ENCODE data around the gene CHMP6. TPM values are rescaled to one million over a fixed set of nuclear protein-coding genes. Genes with fewer than 3 reads are reported as not detected.
A peak's percentile ranks its signal among the peaks of the same experiment; 100 is the strongest.

CHMP6 gene
- total RNA-seq, 4 donors from 2014 or later, result 13.5 to 23.2 (median 16.8) TPM

DNA sequence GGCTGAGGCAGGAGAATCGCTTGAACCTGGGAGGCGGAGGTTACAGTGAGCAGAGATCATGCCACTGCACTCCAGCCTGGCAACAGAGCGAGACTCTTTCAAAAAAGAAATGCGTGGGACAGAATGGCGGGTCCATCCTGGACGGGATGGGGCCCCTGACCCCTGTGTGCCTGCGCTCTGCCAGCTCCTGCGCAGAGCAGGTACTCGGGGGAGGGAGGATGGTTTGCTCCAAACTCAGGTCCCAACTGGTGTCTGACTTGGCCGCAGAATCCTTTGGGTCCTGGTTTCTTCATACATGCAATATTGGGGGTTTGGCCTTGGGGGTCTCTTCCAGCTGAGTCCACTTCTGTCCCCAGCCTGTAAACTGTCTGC is 10.4 kb downstream of the CHMP6 start:
- DNase-seq (ENCODE audit: low spot score) (no peak), ATAC-seq (ENCODE audit: low FRiP score) (no peak)
- TF ChIP-seq, protein P1, sequence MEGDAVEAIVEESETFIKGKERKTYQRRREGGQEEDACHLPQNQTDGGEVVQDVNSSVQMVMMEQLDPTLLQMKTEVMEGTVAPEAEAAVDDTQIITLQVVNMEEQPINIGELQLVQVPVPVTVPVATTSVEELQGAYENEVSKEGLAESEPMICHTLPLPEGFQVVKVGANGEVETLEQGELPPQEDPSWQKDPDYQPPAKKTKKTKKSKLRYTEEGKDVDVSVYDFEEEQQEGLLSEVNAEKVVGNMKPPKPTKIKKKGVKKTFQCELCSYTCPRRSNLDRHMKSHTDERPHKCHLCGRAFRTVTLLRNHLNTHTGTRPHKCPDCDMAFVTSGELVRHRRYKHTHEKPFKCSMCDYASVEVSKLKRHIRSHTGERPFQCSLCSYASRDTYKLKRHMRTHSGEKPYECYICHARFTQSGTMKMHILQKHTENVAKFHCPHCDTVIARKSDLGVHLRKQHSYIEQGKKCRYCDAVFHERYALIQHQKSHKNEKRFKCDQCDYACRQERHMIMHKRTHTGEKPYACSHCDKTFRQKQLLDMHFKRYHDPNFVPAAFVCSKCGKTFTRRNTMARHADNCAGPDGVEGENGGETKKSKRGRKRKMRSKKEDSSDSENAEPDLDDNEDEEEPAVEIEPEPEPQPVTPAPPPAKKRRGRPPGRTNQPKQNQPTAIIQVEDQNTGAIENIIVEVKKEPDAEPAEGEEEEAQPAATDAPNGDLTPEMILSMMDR (IDR thresholded peaks at IDR 0.05), result no peak

DNA sequence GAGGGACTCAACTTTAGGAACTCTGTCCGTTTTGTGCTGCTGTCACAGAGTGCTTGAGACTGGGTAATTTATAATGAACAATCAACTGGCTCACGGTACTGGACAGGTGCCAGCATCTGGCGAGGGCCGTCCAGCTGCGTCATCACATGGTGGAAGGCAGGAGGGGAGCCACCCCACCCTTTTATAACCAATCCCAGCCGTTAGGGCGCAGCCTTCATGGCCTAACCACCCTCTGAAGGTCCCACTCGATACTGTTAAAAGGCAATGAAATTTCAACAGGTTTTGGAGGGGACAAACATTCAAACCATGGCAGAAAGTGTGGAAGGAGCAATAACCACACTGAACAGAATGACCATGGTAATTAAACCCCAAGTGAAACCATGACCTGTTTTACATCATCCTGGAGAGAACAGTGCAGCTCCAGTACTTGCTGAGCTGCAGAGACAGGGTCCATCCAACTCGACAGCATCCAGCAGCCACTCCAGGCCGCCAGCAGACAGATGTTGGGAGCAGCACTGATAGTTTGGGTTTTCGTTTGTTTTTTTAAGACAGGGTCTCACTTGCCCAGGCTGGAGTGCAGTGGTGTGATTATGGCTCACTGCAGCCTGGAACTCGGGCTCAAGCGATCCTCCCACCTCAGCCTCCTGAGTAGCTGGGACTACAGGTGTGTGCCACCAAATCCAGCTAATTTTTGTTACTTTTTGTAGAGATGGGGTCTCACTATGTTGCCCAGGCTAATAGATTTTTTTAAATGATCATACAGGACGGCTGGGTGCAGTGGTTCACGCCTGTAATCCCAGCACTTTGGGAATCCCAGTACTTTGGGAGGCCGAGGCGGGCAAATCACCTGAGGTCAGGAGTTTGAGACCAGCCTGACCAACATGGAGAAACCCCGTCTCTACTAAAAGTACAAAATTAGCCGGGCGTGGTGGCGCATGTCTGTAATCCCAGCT is 11.0 kb downstream of the CHMP6 start:
- ATAC-seq (ENCODE audit: low FRiP score), result peak; percentile 32
- peak; percentile 48 for DNase-seq (ENCODE audit: low spot score)
- TF ChIP-seq, protein P1 (IDR thresholded peaks at IDR 0.05), result no peak

DNA sequence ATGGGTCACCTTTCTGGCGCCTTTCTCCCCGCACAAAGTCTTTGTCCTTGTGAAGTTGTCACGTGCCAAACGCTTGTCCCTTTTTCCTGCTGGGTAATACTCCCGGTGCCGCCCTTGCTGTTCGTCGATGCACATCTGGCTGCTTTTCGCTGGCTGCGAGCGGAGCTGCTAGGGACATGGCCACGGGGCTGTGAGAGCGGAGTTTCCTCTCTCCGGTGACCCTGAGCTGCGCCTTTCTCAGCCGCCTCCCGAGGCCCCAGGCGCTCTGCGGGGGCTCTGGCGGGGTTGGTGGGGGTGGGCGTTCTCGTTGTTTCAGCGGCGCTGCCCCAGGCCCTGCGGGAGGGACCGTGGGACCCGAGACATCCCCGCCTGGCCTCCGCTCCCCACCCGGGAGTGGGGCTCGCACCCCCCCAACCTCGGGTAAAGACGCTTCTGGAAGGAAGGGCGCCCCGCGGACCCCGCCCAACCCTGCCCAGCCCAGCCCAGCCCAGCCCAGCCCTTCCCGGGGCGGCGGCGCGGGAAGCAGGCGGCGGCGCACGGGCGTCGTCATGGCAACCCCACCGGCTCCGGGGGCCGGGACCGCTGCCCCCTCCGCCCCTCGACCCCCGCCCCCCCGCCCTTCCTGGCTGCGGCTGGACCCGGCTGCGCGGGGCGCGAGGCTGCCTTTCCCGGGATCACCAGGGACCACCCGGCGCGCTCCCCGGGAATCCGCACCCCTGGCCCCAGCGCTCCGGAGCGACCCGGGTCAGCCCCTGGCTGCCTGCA is 12.3 kb downstream of the CHMP6 start:
- ATAC-seq (ENCODE audit: low FRiP score), result no peak

GRCh38 chr17:81006891-81007290 is 15.2 kb downstream of the CHMP6 start:
- no peak for DNase-seq (ENCODE audit: low spot score)
- no peak for ATAC-seq (ENCODE audit: low FRiP score)
- TF ChIP-seq, protein P1 (IDR thresholded peaks at IDR 0.05), result no peak

More for the DNA sequence above, 12.3 kb downstream of the CHMP6 start:
- TF ChIP-seq, protein P1 (IDR thresholded peaks at IDR 0.05), result no peak
- DNase-seq (ENCODE audit: low spot score), result no peak

- no peak for ATAC-seq (ENCODE audit: low FRiP score)
- TF ChIP-seq, protein P1 (IDR thresholded peaks at IDR 0.05), result no peak
Observed at GRCh38 chr17:81008140-81008539, 16.5 kb downstream of the CHMP6 start.

DNA sequence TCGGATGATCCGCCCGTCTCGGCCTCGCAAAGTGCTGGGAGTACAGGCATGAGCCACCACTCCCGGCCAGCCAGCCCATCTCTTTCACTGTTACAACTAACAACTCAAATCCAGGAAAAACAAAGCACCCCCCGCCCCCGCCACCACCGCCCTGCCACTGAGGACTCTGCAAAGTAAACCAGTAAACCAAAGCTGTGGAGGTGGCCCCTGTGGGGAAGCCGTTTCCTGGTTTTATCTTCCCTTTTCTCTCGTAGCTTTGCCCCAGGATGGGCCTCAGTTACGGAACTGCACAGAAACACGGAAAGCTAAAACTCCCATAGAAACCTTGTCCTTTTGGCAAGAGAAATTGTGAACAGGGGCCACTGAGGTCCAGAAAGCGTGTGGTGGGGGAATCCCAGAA is 17.5 kb downstream of the CHMP6 start:
- DNase-seq (ENCODE audit: low spot score) (no peak), ATAC-seq (ENCODE audit: low FRiP score) (no peak)
- TF ChIP-seq, protein P1 (IDR thresholded peaks at IDR 0.05), result no peak

More at GRCh38 chr17:81008140-81008539, 16.5 kb downstream of the CHMP6 start:
- no peak for DNase-seq (ENCODE audit: low spot score)

Measured in omental fat pad (tissue), 4 donors.